ENCODE results near the gene MYO10.
A peak's percentile ranks its signal among the peaks of the same experiment; 100 is the strongest.
"Not testable (repeated sequence)": the region's sequence is repeated elsewhere in the genome, so short reads cannot be mapped to it uniquely, and the experiment has no call there.

Gene MYO10

DNA sequence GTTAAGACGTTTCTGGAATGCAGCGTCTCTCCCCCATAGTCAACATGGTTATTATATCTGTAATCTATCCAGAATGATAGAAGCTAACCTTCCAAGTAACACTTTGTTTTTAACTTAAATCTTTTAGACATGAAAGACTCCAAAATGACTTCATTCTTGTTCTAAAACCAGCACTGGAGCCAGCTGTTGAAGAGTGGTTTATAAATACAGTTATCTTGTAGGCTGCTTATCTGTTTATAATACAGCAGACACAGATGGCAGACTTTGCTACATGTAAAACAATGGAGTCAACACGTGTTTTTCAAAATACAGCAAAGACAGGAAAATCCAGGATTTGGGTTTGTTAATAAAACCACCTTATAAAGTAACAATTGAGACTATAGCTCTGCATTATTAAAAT, 270.5 kb downstream of the MYO10 start:
- no peak for DNase-seq

DNA sequence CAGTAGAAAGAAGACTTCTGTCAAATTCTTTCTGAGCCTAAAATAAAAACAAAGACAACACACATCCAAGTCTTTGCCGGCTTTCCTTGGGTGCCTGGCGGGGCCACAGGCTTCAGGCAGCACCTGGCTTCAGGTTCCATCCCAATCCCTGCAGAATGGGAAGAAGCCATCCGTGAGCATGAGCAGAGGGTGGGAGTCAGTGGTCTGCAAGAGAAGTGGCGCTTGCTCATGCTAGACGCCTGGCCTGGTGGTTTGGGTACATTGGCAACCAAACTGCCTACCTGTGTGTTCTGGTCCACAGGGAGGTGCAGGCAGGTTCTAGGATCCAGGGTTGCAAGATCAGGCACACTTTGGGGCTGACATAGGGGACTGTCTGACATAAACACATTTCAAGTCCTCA, 271.7 kb downstream of the MYO10 start:
- no peak for DNase-seq

DNA sequence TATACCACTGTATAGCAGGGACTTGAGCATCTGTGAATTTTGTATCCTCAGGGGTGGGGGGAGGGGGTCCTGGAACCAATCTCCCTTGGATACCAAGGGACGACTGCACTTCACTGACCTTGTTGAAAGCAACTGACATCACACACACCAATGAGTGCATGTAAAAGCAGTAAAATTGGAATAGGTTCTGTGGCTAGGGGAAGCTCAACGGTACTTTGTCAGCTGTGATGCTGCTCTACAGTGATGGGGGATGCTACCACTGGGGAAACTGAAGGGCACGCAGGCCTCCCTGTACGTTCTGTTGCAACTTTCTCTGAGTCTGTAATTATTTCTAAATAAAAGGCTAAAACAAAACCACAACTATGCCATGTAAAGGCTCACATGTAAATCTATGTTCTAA, 272.2 kb downstream of the MYO10 start:
- DNase-seq, result peak; percentile 38

DNA sequence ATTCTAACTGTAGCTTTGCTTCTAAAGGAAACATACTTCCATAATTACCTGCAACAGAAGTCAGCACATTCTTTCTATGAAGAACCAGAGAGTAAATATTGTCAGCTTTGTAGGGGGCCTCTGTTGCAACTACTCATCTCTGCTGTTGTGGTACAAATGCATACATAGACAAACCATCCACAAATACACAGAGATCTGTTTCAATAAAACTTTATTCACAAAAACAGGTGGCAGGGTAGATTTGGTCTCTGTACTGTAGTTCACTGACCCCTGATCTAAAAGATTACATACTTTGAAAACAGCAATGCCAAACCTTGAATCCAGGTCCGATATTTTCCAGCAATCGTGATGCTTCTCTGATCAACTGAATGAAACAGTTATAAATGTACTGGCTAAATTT, 274.4 kb downstream of the MYO10 start:
- DNase-seq, result no peak

DNA sequence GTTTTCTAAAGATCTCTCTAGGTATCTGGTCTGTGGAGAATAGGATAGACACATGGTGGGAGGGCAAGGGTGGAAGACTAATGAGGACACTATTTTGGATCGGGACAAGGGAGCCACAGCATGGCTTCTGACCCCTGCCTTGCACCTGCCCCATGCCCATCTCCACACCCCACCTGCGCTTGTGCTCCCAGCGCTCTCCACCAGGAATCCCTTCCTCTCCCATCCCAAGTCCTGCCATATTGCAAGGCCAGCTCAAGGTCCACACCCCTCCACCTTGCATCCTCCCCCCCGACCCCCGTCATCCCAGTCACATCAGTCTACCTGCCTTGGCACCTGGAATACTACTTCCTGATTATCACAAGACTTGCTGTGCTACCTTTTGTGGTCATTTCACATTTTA, 275.1 kb downstream of the MYO10 start:
- no peak for DNase-seq

DNA sequence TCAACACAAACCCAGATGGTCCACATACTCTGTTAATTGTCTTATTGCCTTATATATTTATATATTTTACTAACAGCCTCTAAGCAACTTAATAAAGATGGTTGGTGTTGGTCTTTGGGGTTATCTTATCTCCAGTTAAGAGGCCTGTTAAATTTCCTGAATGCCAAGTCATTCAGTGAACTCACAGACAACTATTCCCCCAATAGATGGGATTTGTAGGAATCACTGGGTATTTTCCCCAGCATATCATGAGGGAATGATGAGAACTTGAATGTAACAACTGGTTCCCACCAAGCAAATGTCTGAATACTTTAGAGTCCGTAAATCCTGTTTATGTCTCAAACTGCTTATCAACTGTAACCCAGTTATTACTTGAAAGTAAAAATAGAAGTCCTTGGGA, 276.6 kb downstream of the MYO10 start:
- no peak for DNase-seq

DNA sequence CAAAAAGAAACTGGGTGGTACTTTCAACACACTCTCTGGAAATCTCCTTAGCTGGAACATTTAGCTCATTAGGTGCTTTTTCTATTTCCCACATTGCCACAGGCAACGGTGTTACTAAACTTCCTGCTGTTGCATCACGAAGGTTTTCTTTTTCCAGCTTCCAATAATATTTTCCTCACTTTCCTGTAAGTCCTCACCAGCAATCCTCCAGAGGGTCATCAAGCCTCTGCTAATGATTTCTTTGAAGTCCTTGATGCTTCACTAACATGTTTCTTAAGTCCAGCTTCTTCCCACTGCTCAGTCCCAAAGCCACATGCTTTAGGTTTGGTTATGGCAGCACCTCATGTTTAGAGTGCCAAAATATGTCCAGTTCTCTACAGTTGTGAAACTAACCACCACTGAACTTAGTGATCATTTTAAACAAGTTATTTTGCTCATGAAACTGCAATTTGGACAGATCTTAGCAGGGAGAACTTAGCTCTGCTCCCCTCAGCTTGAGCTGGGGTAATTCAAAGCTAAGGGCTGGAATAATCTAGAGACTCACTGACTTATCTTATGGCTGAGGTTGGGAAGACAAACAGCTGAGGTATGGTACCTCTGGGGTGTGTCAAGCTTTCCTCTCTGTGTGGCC, 279.4 kb downstream of the MYO10 start:
- DNase-seq, result no peak

DNA sequence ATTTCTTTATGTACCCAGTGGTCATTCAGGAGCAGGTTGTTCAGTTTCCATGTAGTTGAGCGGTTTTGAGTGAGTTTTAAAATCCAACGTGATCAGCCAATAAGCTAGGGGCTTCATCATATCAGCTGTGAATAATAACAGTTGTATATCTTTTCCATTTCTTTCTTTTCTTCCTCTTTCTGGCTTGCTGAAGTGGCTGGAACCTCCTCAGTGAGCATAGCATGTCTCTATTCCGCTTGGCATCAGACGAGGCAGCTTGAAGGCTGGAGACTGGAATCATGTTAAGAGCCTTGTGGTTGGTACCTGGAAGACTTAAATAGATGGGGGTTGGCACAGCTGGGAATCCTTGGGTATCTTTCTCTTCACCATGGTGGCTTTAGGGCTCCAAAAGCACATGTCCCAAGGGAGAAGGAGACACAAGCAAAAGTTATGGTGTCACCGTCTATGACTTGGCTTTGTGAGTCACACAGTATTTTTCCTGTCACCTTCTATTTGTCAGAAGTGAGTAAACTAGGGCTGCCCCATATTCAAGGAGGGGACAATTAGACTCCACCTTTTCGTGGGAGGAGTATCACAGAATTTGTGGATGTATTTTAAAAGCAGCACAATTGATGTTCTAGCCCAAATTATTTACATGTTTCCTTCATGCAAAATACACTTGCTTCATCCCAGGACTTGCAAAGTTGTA, 281.3 kb downstream of the MYO10 start:
- DNase-seq, result no peak

DNA sequence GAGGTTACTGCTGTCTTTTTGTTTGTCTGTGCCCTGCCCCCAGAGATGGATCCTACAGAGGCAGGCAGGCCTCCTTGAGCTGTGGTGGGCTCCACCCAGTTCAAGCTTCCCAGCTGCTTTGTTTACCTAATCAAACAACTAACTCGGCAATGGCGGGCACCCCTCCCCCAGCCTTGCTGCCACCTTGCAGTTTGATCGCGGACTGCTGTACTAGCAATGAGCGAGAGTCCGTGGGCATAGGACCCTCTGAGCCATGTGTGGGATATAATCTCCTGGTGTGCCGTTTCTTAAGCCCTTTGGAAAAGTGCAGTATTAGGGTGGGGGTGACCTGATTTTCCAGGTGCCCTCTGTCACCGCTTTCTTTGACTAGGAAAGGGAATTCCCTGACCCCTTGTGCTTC, 287.3 kb downstream of the MYO10 start:
- not testable (repeated sequence) for DNase-seq

DNA sequence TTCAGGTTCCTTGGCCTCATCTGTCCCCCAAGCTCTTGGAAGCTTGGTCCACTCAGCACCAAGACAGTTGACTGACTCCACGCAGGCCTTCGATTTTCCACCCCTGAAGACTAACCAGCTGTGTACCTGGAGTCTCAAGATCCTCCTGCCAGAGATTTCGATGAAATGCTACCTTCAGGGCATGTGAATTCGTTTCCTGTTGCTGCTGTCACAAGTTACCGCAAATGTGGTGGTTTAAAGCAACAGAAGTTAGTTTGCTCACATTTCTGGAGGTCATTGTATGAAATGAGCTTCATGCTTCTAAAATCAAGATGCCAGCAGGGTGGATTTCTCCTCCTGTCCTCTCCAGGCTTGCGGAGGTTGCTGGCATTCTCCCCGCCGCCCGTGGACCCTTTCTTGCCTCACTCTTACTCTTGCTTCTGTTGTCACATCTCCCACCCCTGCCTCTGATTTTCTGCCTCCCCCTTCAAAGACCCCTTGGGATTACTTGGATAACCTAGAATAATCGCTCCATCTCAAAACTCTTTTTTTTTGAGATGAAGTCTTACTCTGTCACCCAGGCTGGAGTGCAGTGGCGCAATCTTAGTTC, 291.7 kb downstream of the MYO10 start:
- DNase-seq, result no peak

DNA sequence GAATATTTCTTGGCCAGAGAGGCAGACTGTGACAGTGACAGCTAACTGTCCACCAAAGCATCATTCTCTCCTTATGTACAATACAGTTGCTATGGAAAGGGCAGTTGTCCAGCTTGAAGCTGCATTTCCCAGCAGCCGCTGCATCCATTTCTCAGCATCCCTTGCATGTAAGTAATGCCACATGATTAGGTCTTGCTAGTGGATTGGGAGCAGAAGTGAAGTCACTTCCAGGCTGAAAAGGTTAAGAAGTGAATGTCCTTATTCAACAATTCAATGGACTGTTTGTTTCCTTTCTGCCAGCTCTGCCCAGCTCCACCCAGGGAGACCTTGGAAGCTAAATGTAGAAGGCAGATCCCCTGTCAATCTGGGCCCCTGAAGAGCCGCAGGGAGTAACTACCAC, 293.2 kb downstream of the MYO10 start:
- no peak for DNase-seq

DNA sequence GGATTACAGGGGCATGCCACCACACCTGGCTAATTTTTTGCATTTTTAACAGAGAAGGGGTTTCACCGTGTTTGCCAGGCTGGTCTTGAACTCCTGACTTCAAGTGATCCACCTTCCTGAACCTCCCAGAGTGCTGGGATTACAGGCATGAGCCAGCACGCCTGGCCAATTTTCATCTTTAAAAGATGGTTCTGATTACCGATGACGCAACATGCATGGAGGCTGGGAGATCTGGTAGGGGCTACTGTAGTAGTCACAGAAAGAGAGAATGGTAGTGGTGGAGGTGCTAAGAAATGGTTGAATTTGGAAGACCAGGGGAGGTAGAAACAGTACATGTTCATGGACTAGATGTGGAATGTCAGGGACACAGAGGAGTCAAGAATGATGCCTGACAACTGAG, 296.9 kb downstream of the MYO10 start:
- DNase-seq, result no peak

DNA sequence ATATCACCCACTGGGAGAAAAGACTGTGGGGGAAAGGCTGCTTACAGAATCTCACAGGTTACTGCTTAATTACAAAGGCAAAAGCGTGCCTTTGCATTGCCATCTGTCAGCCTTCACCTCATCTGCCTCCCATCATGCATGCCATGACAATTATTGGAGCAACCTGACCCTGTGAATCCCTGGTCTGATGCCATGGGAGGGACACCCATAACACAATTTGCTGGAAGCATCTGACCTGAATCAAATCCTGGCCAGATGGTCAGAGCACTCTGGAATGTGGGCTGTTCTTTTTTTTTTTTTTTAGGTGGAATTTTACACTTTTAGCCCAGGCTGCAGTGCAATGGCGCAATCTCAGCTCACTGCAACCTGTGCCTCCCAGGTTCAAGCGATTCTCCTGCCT, 307.7 kb downstream of the MYO10 start:
- DNase-seq, result no peak

DNA sequence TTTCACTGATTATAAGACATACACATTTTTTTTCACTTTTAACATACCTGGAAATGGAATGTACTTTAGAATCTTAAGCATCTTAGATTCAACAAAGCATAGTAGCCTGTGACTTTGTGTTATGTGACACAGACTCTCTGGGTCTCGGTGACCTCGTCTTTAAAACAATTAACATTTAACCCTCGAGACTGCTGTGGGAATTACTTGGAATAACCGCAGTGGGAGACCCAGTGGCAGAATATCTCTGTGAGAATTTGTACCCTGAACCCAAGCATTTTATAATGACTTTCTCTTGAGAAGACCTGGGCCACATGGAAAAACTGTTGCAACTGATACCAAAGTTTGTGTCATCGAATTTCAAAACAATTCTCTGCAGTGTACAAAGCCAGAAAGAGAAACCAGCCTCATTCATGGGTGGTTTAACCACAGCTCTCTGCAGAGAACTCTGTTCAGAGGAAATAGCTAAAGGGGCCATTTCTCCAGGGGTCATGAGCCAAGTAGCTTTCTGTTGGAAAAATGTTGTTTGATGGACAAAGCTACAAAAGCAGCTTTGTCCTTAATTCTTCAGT, 309.3 kb downstream of the MYO10 start:
- DNase-seq, result no peak

DNA sequence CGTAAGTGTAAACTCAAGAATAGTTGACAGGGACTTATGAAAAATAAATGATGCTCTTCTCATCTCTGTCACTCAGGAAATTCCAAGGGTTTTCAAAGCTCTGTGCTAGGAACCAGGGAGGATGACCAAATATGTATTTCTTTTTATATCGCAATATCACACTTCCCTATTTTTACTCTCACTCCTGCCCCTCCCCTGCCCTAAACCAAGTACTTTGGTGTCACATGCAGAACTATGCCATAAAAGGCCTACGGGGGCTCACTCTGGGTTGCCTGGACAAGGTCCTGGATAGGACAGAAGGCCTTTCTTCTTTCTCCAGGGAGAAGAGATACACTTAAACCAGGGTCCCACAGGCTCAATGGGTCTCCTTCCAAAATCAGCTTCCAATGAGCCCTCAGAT, 311.0 kb downstream of the MYO10 start:
- no peak for DNase-seq

DNA sequence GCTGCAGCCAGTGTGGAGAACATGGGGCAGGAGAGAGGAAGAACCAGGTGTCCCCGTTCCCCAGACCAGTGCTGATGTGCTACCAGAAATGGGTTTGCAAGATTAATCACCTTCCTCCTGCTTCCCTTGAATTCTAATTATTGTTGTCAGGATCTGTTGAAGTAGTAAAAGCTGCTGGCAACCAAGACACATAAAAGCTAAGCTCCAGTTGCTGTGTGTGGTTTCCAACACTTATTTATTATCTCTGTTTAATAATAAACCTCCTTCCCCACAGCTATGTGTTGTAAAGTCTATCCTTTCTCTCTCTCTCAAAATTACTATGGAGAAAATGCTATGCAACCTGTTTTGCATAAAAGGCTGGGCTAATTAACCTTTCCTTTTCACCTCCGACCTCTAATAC, 317.0 kb downstream of the MYO10 start:
- DNase-seq, result no peak

DNA sequence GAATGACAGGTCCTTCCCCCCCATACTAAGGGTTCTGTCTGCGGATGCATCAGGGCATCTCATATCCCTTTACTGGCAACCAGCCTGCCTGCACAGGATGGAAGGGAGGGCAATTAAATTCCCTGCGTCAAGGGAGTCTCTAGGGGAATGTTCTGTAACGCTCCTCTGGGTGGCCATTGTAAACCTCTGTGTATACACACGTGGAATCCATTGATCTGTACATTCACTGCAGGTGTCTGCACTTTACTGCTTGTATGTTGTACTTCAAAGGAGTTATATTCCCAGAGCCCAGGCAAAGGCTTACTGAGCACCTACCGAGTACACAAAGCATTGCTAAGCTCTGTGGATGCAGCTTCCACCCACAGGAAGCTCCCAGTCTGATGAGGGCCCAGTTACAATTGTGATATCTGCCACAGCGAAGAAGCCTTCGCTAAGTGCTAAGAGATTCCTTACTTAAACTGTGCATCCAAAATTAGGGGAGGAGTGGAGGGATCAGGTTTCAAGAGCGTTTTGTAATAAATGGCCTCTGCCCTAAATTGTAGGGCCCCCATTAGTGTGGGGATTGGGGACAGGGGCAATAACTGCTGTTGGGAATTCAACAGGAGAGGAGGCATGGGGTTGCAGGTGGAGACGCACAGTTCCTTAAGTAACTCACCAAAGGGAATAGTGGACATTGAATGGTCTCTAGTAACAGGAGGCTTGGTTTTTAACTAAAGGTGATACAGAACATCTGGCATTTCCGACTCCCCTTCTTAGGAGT, 317.8 kb downstream of the MYO10 start:
- no peak for DNase-seq

DNA sequence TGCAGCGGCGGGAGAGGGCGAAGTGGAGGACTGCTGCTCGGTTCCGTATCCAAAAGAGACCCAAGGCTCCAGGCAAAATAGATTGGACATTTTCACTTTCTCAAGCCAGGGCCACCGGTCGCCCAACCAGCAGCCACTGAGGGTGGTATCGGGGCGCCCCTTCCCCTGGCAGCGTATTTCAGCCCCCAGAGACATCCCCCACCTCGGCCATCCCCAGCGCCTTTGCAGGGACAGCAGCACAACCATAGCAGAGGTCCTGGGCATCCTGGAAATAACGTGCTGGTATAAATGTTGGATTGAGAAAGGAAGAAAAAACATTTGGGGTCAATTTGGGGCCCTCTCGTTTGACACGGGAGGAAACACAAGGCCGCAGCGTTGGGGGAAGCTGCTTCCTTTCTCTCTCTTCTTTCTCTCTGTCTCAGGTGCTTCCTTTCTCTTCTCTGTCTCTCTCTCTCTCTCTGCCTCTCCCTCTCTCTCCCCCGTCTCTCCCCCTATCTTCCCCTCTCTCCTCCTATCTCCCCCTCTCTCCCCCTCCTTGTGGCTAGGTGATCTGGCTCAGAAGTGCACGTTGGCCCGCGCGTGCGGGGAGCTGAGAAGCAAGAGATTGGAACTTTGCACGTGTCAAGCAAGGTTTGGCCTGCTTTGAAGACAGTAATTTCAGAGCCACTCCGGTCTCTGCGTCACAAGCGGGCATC, 318.7 kb downstream of the MYO10 start:
- peak; percentile 70 for DNase-seq

DNA sequence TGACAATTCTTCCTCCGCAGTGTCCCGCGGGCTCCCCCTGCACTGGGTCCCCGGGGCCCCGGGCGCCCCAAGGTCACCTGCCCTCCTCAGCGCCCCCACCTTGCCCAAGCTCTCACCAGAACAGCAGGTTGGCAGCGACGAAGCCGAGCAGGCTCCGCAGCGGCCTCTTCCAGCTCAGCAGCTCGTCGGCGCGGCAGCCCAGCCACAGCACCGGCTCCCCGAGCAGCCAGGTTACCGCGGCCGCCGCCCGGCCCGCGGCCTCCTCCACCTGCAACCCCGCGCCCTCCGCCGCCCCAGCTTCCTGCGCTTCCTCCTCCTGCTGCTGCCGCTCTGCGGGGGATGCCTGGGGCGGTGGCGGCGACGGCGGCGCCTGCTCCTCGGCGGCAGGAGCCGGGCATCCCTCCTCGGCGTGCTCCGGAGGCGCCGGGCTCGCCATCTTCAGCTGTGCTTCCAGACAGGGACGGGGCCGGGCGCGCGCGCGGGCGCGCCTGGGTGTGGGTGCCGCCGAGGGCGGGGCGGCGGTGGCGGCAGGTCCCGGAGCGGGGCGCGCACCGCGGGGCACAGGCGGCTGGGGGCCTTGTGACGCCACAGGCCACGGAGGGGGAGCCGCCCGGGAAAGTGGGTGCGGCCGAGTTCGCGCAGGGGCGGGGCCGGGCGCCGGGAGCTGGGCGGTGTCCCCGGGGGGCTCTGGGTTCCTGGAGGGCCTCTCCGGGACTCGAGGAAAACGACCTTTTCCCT, 319.4 kb downstream of the MYO10 start, which contains the start of gene RETREG1:
TSS of gene RETREG1 (minus strand) at position 462 of the 738 bp plus-strand sequence. CDS start at position 436, 26 bp downstream.
- peak; percentile 74 for DNase-seq

DNA sequence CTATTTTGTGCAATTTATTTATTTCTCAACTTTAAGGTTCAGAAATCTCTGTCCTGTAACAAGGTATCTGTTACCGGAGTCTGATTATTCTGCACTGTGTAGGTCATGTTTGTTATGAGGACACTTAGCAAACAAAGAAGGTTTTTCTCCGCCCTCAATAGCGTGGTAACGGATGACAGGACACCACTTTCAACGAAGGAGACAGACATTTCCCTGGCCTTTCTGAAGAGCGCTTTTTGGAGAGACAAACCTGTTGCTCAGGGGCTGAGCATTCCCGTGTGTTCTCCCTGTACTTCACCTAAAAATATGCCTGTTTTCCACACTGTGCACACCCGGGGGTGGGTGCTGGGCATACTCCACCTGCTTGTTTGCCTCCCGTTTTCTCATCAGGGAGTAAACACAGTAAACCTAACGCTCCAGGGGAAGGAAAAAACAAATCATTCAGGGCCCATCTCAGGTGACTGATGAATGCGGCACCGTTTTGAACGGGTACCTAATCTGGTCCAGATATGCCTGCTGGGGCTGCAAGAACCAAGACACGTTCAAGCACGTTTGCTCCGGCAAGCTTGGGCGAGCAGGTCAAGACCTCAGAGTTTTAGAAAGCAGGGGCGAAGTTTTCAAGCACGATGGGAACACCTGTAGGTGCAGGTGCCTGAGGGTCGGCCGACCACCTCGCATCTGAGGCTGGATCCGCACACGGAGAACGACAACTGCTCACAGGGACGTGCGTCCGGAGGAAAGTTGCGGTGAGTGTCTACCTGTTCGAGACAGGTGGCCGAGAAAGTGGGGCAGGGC, 320.1 kb downstream of the MYO10 start:
- peak; percentile 37 for DNase-seq

DNA sequence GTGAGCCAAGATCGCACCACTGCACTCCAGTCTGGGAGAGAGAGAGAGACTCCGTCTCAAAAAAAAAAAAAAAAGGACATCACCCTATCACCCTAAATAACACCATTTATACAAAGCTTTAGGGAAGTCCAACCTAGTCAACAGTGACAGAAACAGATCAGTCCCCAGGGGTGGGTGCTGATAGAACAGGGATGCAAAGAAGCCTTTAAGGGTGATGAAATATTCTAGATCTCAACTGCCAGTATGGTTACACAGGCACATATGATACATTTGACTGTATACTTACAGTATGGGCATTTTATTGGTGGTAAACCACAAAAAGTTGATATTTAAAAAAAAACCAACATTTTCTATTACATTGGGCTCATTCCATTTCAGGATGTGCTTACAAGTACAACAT, 324.1 kb downstream of the MYO10 start:
- no peak for DNase-seq
